K562 (cell line): ENCODE data around the gene MSN. TPM values are rescaled to one million over a fixed set of nuclear protein-coding genes. Genes with fewer than 3 reads are reported as not detected.
A peak's percentile ranks its signal among the peaks of the same experiment; 100 is the strongest.

ENCODE experiments used
- EP400 ChIP-seq: fragments of 450-650 bp; IDR thresholded peaks from 2 replicates; pipeline ENCODE4 v1.6.1; 2017; ENCODE audit warnings: antibody characterized with exemption, mild to moderate bottlenecking, moderate library complexity
- GTF2F1 ChIP-seq: IDR thresholded peaks from 2 replicates; pipeline ENCODE4 v1.6.1; 2011; ENCODE audit warnings: low read depth, low read length, improper control_type of control experiment
- HLTF ChIP-seq: fragments of 450-650 bp; IDR thresholded peaks from 2 replicates; pipeline ENCODE4 v1.6.1; 2016
- HMGXB4 ChIP-seq: sonication (generic); formaldehyde crosslinking; IDR thresholded peaks from 2 replicates; pipeline ENCODE4 v1.8.1; 2023; ENCODE audit warnings: mild to moderate bottlenecking, missing genetic modification reagents
- KLF10 ChIP-seq: fragments of 250-450 bp; sonication (Bioruptor Pico); IDR thresholded peaks from 2 replicates; pipeline ENCODE4 v1.6.1; 2021; ENCODE audit warnings: matching md5 sums
- MAFK ChIP-seq: IDR thresholded peaks from 2 replicates; pipeline ENCODE4 v1.6.1; 2011; ENCODE audit warnings: low read length, improper control_type of control experiment
- NCOA1 ChIP-seq: fragments of 450-650 bp; IDR thresholded peaks from 2 replicates; pipeline ENCODE4 v1.6.1; 2016; ENCODE audit warnings: low read depth
- NR2C2 ChIP-seq, 2 experiments: fragments of 200-800 bp in 1 of 2; sonication (Bioruptor generic) in 1 of 2; sonication (generic) in 1 of 2; formaldehyde crosslinking in 1 of 2; IDR thresholded peaks; 2 replicates each; pipeline versions ENCODE4 v1.6.1 to v1.8.0; 2016 to 2022; ENCODE audit warnings: mild to moderate bottlenecking in 1 of 2, missing compliant biosample characterization in 1 of 2, missing genetic modification characterization in 1 of 2, missing genetic modification reagents in 1 of 2
- NRF1 ChIP-seq, 2 experiments: fragments of 450-650 bp; IDR thresholded peaks in 1 of 2; conservative IDR thresholded peaks in 1 of 2; 2 replicates each; pipeline ENCODE4 v1.6.1; 2014; ENCODE audit warnings: mild to moderate bottlenecking in 2 of 2
- RCOR1 ChIP-seq, 2 experiments: IDR thresholded peaks; 2 replicates each; pipeline ENCODE4 v1.6.1; 2012; ENCODE audit warnings: low read depth in 2 of 2, low read length in 2 of 2, borderline replicate concordance in 1 of 2, improper control_type of control experiment in 1 of 2
- SMARCA4 ChIP-seq: fragments of 450-650 bp; IDR thresholded peaks from 2 replicates; pipeline ENCODE4 v1.6.1; 2016
- ZNF431 ChIP-seq: sonication (generic); formaldehyde crosslinking; IDR thresholded peaks from 2 replicates; pipeline ENCODE4 v1.8.0; 2022; ENCODE audit warnings: mild to moderate bottlenecking, missing genetic modification reagents
- polyA plus RNA-seq, 8 experiments: library from polyadenylated mRNA; depleted of rRNA in 4 of 8; stranded (reverse) in 5 of 8; unstranded in 3 of 8; fragments of >200 nt; fragmentation: Nextera tagmentation in 2 of 8; fragmentation: Illumina TruSeq in 1 of 8; extraction: Ambion mirVana in 2 of 8; extraction: Trizol in 1 of 8; gene quantifications; 2 replicates each; pipeline versions ENCODE4 v1.2.1 to v1.2.3, GENCODE V29; 2011 to 2014; ENCODE audit warnings: inconsistent platforms in 1 of 8, missing spikeins in 1 of 8
- total RNA-seq, 7 experiments: library from RNA; depleted of rRNA in 6 of 7; stranded (reverse); fragments of >200 nt in 6 of 7; fragmentation: Illumina TruSeq in 2 of 7; extraction: Trizol in 2 of 7; gene quantifications; 2 replicates each; pipeline versions ENCODE4 v1.2.1 to v1.2.3, GENCODE V29; 2011 to 2021; ENCODE audit warnings: low replicate concordance in 1 of 7
- TF ChIP-seq, protein P1 (sequence below): IDR thresholded peaks from 3 replicates; pipeline ENCODE4 v1.6.1; 2011; ENCODE audit warnings: borderline replicate concordance, mild to moderate bottlenecking; ENCODE audit not compliant: insufficient read length, insufficient read depth
- TF ChIP-seq, protein P2 (sequence below): sonication (generic); formaldehyde crosslinking; IDR thresholded peaks from 2 replicates; pipeline ENCODE4 v1.8.1; 2023; ENCODE audit warnings: mild to moderate bottlenecking, missing genetic modification reagents
- TF ChIP-seq, protein P3 (sequence below): conservative IDR thresholded peaks from 2 replicates; pipeline ENCODE4 v1.6.1; 2011; ENCODE audit warnings: low read depth, mild to moderate bottlenecking, low read length; ENCODE audit not compliant: control insufficient read depth
- TF ChIP-seq, protein P4 (sequence below): fragments of 250-450 bp; sonication (Bioruptor Pico); IDR thresholded peaks from 2 replicates; pipeline ENCODE4 v1.5.0; 2020; ENCODE audit warnings: mild to moderate bottlenecking

MSN gene
- total and polyA plus RNA-seq, 9 of the 15 experiments (the other 6 are each of a cell fraction or from before 2014, with no cell fraction given) = 128 to 486 (median 237) TPM

DNA sequence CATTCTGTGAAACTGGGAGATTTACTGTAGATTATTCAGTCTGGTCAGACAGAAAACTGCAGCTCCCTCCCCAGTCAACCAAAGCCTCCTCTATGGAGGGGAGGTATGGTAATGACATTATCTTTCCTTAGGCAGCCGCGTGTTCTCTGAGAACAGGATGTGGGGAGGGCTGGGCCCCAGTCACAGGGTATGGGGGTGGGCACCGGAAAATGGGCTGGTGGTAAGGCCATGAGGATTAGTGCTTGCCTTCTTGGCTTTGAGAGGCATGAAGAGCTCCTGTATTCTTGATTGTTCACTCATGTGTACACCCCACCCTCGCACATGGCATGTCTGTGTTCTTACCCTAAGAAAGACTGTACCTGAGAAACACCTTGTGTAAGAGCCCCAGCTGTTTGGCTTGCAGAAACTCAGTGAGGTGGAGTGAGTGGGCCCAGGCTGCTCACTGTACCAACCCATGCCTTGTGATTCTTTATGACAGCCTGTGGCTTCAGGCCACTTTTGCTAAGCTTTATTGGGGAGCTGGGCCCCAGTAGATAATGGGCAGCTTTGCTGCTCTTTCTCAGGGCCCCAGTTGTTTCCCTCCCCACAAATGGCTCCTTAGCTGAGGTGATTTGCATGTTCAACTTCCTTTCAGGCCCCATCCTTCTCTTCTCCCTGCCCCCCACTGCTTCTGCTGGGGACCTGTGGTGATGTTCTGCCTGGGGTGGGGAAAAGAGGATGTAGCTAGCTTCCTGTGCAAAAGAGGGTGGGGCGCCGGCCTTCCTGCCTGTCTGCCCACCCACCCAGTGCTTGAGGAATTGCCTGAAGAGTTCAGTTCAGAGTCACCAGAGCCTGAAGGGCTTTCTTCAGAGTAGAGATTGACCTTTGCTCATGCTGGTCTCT lies 30.7 kb downstream of the MSN start (continued):
- TF ChIP-seq HMGXB4 (CRISPR knock-in tag) = no peak
- TF ChIP-seq, protein P1, sequence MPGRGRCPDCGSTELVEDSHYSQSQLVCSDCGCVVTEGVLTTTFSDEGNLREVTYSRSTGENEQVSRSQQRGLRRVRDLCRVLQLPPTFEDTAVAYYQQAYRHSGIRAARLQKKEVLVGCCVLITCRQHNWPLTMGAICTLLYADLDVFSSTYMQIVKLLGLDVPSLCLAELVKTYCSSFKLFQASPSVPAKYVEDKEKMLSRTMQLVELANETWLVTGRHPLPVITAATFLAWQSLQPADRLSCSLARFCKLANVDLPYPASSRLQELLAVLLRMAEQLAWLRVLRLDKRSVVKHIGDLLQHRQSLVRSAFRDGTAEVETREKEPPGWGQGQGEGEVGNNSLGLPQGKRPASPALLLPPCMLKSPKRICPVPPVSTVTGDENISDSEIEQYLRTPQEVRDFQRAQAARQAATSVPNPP = no peak
- TF ChIP-seq, protein P2, sequence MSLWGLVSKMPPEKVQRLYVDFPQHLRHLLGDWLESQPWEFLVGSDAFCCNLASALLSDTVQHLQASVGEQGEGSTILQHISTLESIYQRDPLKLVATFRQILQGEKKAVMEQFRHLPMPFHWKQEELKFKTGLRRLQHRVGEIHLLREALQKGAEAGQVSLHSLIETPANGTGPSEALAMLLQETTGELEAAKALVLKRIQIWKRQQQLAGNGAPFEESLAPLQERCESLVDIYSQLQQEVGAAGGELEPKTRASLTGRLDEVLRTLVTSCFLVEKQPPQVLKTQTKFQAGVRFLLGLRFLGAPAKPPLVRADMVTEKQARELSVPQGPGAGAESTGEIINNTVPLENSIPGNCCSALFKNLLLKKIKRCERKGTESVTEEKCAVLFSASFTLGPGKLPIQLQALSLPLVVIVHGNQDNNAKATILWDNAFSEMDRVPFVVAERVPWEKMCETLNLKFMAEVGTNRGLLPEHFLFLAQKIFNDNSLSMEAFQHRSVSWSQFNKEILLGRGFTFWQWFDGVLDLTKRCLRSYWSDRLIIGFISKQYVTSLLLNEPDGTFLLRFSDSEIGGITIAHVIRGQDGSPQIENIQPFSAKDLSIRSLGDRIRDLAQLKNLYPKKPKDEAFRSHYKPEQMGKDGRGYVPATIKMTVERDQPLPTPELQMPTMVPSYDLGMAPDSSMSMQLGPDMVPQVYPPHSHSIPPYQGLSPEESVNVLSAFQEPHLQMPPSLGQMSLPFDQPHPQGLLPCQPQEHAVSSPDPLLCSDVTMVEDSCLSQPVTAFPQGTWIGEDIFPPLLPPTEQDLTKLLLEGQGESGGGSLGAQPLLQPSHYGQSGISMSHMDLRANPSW = no peak
- TF ChIP-seq HLTF = no peak
- TF ChIP-seq ZNF431 = no peak
- peak; percentile 54 for TF ChIP-seq EP400
- TF ChIP-seq, protein P3, sequence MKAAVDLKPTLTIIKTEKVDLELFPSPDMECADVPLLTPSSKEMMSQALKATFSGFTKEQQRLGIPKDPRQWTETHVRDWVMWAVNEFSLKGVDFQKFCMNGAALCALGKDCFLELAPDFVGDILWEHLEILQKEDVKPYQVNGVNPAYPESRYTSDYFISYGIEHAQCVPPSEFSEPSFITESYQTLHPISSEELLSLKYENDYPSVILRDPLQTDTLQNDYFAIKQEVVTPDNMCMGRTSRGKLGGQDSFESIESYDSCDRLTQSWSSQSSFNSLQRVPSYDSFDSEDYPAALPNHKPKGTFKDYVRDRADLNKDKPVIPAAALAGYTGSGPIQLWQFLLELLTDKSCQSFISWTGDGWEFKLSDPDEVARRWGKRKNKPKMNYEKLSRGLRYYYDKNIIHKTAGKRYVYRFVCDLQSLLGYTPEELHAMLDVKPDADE = no peak; the same call in 1 of the 2 replicates
- 0 out of 2 replicates have a peak, but pooled peaks have one; percentile 23 for TF ChIP-seq SMARCA4
- TF ChIP-seq MAFK = no peak
- peak in 1 of 2 experiments; percentile 61; a peak in 1 of 4 replicates for TF ChIP-seq RCOR1 (IDR thresholded peaks at IDR 0.05; ENCODE audit: borderline replicate concordance in 1 of 2, low read depth in 2 of 2, low read length in 2 of 2)
- TF ChIP-seq NCOA1 = no peak
- no peak for TF ChIP-seq NR2C2 (CRISPR knock-in tag; IDR thresholded peaks at IDR 0.05)
- no peak for TF ChIP-seq NR2C2 (tag; IDR thresholded peaks at IDR 0.05)
- TF ChIP-seq GTF2F1 = no peak
- TF ChIP-seq, protein P4, sequence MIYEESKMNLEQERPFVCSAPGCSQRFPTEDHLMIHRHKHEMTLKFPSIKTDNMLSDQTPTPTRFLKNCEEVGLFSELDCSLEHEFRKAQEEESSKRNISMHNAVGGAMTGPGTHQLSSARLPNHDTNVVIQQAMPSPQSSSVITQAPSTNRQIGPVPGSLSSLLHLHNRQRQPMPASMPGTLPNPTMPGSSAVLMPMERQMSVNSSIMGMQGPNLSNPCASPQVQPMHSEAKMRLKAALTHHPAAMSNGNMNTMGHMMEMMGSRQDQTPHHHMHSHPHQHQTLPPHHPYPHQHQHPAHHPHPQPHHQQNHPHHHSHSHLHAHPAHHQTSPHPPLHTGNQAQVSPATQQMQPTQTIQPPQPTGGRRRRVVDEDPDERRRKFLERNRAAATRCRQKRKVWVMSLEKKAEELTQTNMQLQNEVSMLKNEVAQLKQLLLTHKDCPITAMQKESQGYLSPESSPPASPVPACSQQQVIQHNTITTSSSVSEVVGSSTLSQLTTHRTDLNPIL = no peak
- no peak for TF ChIP-seq NRF1 (conservative IDR thresholded peaks at IDR 0.05 in 1 of 2, IDR thresholded peaks at IDR 0.05 in 1 of 2)
- no peak for TF ChIP-seq KLF10 (CRISPR knock-in tag)
